Pancreas (tissue), 10 donors: ENCODE results near the gene NANOS3. TPM values are rescaled to one million over a fixed set of nuclear protein-coding genes. Genes with fewer than 3 reads are reported as not detected.

ENCODE experiments used
- ATAC-seq, 4 donors: fragments of 200-7000 bp; cut with Tn5 transposase; one replicate each; pipeline versions ENCODE4 v1.8.0 to v1.9.1; 2020; ENCODE audit warnings: mild to moderate bottlenecking in 4 of 4, moderate library complexity in 4 of 4
- DNase-seq, 6 donors: peaks; one replicate each; pipeline ENCODE4 v3.0.0-alpha.2; 2020
- FAIRE-seq: peaks from 2 replicates; lab custom pipeline; 2012; peaks lifted over from hg19 to GRCh38; lab: Jason Lieb, UNC
- H3K27ac ChIP-seq, 4 donors: fragments of 200-600 bp; sonication (generic); 1 replicate in 3 of 4; 2 replicates in 1 of 4; pipeline versions ENCODE4 v1.5.0 to v1.8.0; 2020
- H3K27me3 ChIP-seq, 4 donors: fragments of 200-600 bp; one replicate each; pipeline ENCODE4 v1.8.0; 2021
- H3K36me3 ChIP-seq, 3 donors: fragments of 200-600 bp; sonication (generic) in 1 of 3; one replicate each; pipeline versions ENCODE4 v1.5.0 to v1.8.0; 2020 to 2021
- H3K4me1 ChIP-seq, 3 donors: fragments of 200-600 bp; one replicate each; pipeline ENCODE4 v1.8.0; 2021
- H3K4me3 ChIP-seq, 4 donors: fragments of 200-600 bp; sonication (generic) in 2 of 4; one replicate each; pipeline versions ENCODE4 v1.5.0 to v1.8.0; 2020 to 2021
- H3K9me3 ChIP-seq, 4 donors: fragments of 200-600 bp; one replicate each; pipeline ENCODE4 v1.8.0; 2021
- CTCF ChIP-seq, 4 donors: fragments of 200-600 bp; sonication (generic) in 3 of 4; IDR thresholded peaks; one replicate each; pipeline versions ENCODE4 v1.5.0 to v1.8.0; 2021; ENCODE audit warnings: antibody characterized with exemption in 4 of 4
- WGBS, 2 donors: extraction: QIAGEN DNeasy Blood & Tissue Kit; methylation state at CpG; one replicate each; pipeline ENCODE4 v1.1.7; 2013; 5-methylcytosine and 5-hydroxymethylcytosine counted together
- intact Hi-C, 3 donors: fragments of 100-400 bp; cut with DNase I; formaldehyde crosslinking; loops; one replicate each; pipeline versions ENCODE4 v1.11.1 to v1.14.2; 2022
- polyA plus RNA-seq, 2 donors: library from polyadenylated mRNA; stranded (reverse); fragments of 200-250 nt; gene quantifications; one replicate each; pipeline ENCODE4 v1.2.3, GENCODE V29; 2013
- total RNA-seq, 6 donors: library from RNA; stranded (reverse); fragmentation: NEBNext Ultra II Directional in 4 of 6; extraction: Animal tissue kit (Norgen Biotek cat#: 25700) in 4 of 6; gene quantifications; one replicate each; pipeline versions ENCODE4 v1.2.1 to v1.2.4, GENCODE V29; 2021 to 2023
- donor health status: healthy with polysubstance abuse.
- donor health status: DM: no; HTN: no; CAD: no; lungs with moderate emphysema.
- donor health status: DM: no; HTN: no; CAD: no.
- donor health status: control.
- donor health status: control.
- donor health status: Bipolar disorder and iron deficiency.
- donor health status: DM: yes; HTN: yes; CAD: no.
- donor health status: DM: no; HTN: no; CAD: no.
- donor health status: DM: no; HTN: no; CAD: no.
- donor health status: DM: yes; HTN: yes; CAD: no.

NANOS3 gene
- total and polyA plus RNA-seq, 8 donors = 0.39 to 3.1 (median 0.72) TPM; not detected in 2

GRCh38 chr19:13840305-13841085 lies 36.4 kb upstream of the NANOS3 start:
- no peak for FAIRE-seq

DNA sequence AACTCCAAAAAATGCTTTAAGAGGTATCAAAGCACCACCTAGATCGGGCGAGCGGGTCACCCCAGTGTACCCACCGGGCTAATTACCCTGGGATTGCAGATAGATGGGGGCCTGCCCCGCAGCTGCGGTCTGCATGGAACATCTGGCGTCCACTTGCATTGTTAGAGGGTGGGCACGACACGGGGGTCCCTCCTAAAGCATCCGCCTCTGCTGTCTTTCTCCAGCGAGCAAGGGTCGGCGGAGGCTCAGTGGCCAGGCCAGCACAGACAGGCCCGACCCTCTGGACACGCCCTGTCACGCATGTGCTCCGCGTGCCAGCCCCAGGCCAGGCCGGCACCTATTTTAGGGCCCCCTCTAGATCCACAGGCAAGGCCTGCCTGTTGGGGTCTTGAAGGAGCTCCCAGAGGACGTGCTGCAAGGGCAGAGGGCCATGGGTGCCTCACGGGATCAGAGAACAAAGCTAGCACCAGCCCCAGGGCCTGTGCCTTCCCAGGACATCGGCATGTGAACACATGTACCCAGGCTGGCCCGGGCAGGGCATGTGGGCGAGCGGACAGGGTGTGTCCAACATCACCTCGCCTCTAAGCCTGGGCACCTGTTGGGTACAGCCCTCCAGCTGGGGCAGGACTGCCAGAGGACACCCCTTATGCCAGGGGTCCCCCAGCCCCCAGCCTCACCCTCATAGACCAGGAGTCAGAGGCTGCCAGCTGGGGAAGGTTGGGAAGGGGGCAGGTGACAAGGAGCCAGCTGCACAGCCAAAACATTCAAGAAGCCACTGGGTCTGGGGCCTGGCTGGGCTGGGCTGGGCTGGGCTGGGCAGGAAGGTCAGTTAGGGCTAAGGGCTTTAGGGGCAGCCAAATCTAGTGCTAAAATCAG lies 35.6 kb upstream of the NANOS3 start:
- FAIRE-seq (no peak), DNase-seq (peak; percentile 44 to 88 (median 64)), ATAC-seq (peak; percentile 8 to 27 (median 14))
- 70 to 75% methylated on average over 26 of the region's 26 CpGs for WGBS, 2 donors
- Histone ChIP-seq H3K4me3 (peak overlapping the region; percentile 54 to 97 (median 80)), H3K27me3 (no peaks in the 10 kb centered on the region), H3K9me3 (no peaks in the 10 kb centered on the region), H3K36me3 (peaks cover 0 to 2% (median 0%) of the 10 kb centered on the region in 3 donors), H3K4me1 (peaks cover 7 to 32% (median 11%) of the 10 kb centered on the region in 3 donors), H3K27ac (peak overlapping the region; percentile 83 to 97 (median 90))
- no peak for TF ChIP-seq CTCF (IDR thresholded peaks at IDR 0.05)
- intact Hi-C loops = no loop called here

More at GRCh38 chr19:13840305-13841085, 36.4 kb upstream of the NANOS3 start:
- ATAC-seq (peak in 2 of 4 donors; percentile 9 to 13), DNase-seq (peak in 4 of 6 donors; percentile 38 to 80 (median 60))
- Histone ChIP-seq H3K36me3 (peaks cover 0 to 11% (median 0%) of the 10 kb centered on the region in 3 donors), H3K9me3 (no peaks in the 10 kb centered on the region), H3K4me1 (peaks cover 6 to 27% (median 8%) of the 10 kb centered on the region in 3 donors), H3K27ac (peak overlapping the region; percentile 83 to 97 (median 90)), H3K4me3 (peak overlapping the region; percentile 54 to 97 (median 80)), H3K27me3 (no peaks in the 10 kb centered on the region)
- 80 to 83% methylated on average over 23 of the region's 23 CpGs for WGBS, 2 donors
- intact Hi-C loops = no loop called here
- no peak for TF ChIP-seq CTCF (IDR thresholded peaks at IDR 0.05)

DNA sequence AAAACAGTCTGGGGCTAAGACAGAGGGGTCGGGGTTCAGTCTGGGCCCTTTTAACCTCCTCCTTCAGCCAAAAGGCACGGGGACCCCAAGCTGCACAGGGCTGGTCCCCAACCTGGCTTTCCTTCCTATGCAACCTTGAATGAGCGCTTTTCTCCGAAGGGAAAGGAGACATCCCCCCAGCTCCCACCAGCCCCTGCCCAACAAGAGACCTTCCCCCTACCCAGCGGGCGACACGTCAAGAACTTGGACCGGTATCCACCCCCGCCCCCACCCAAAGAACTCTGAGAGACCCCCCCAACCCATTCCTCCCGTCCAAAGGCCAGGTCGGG lies 35.0 kb upstream of the NANOS3 start:
- FAIRE-seq = no peak
- no peak for TF ChIP-seq CTCF (IDR thresholded peaks at IDR 0.05)

GRCh38 chr19:13842291-13843103 lies 34.4 kb upstream of the NANOS3 start:
- Histone ChIP-seq H3K36me3 (no peaks in the 10 kb centered on the region), H3K4me1 (peaks cover 12 to 34% (median 20%) of the 10 kb centered on the region in 3 donors), H3K27ac (peak overlapping the region; percentile 83 to 97 (median 90)), H3K9me3 (no peaks in the 10 kb centered on the region), H3K27me3 (no peaks in the 10 kb centered on the region), H3K4me3 (peak overlapping the region; percentile 54 to 97 (median 80))
- peak; percentile 22 to 44 (median 34) for ATAC-seq
- peak; percentile 76 to 91 (median 86) for DNase-seq
- no peak for TF ChIP-seq CTCF (IDR thresholded peaks at IDR 0.05)
- FAIRE-seq = no peak
- 0 to 1% methylated on average over 38 to 95 of the region's 95 CpGs for WGBS, 2 donors
- intact Hi-C loops = no loop called here

More for the DNA sequence above, 35.0 kb upstream of the NANOS3 start:
- DNase-seq = no peak
- 10 to 12% methylated on average over 11 of the region's 11 CpGs for WGBS, 2 donors
- Histone ChIP-seq H3K27ac (peak overlapping the region; percentile 83 to 97 (median 90)), H3K9me3 (no peaks in the 10 kb centered on the region), H3K27me3 (no peaks in the 10 kb centered on the region), H3K36me3 (no peaks in the 10 kb centered on the region), H3K4me1 (peaks cover 12 to 35% (median 17%) of the 10 kb centered on the region in 3 donors), H3K4me3 (peak overlapping the region; percentile 54 to 97 (median 80))
- intact Hi-C loops = no loop called here
- ATAC-seq = no peak
